Liver (tissue), 3 donors: ENCODE measurements around the gene INSIG2.

Experiments used
- CTCF ChIP-seq: fragments of 150-350 bp; IDR thresholded peaks from 2 replicates; pipeline ENCODE4 v1.5.1; 2017; ENCODE audit warnings: improper control_type of control experiment, low read depth, low read length; ENCODE audit not compliant: missing input control
- MAX ChIP-seq: IDR thresholded peaks from 2 replicates; pipeline ENCODE4 v1.6.1; 2016; ENCODE audit warnings: antibody characterized with exemption
- RAD21 ChIP-seq, 2 donors: IDR thresholded peaks; 2 replicates each; pipeline ENCODE4 v1.6.1; 2016; ENCODE audit warnings: antibody characterized with exemption in 2 of 2, mild to moderate bottlenecking in 2 of 2
- REST ChIP-seq: IDR thresholded peaks from 2 replicates; pipeline ENCODE4 v1.6.1; 2016; ENCODE audit warnings: antibody characterized with exemption, mild to moderate bottlenecking
- SP1 ChIP-seq: IDR thresholded peaks from 2 replicates; pipeline ENCODE4 v1.6.1; 2018; ENCODE audit warnings: antibody characterized with exemption, mild to moderate bottlenecking
- YY1 ChIP-seq: IDR thresholded peaks from 2 replicates; pipeline ENCODE4 v1.6.1; 2016; ENCODE audit warnings: antibody characterized with exemption, mild to moderate bottlenecking
- donor health status: healthy.
- donor health status: healthy.

GRCh38 chr2:118153433-118153832 lies 65.2 kb downstream of the INSIG2 start:
- TF ChIP-seq REST (no peak), RAD21 (IDR thresholded peaks at IDR 0.05) (no peak), YY1 (no peak), SP1 (no peak), CTCF (no peak), MAX (no peak)
